CD14-positive monocyte (primary cell): ENCODE measurements around the gene TBC1D2. TPM values are rescaled to one million over a fixed set of nuclear protein-coding genes. Genes with fewer than 3 reads are reported as not detected.
"Not testable (repeated sequence)": the region's sequence is repeated elsewhere in the genome, so short reads cannot be mapped to it uniquely, and the experiment has no call there.

Experiments
- DNase-seq, 3 donors: peaks; one replicate each; pipeline ENCODE4 v3.0.0-alpha.2; 2011 to 2022
- H2AFZ ChIP-seq: 2 replicates; pipeline ENCODE4 v1.6.0; 2012; ENCODE audit warnings: mild to moderate bottlenecking, low read depth, low read length, inconsistent platforms; ENCODE audit not compliant: insufficient read depth, poor library complexity, severe bottlenecking
- H3K27ac ChIP-seq, 2 donors: 1 replicate in 1 of 2; 2 replicates in 1 of 2; pipeline ENCODE4 v1.5.1; 2012 to 2013; ENCODE audit warnings: low read length in 2 of 2, control low read depth in 1 of 2, inconsistent platforms in 1 of 2, low read depth in 1 of 2, mild to moderate bottlenecking in 1 of 2
- H3K27me3 ChIP-seq, 2 donors: one replicate each; pipeline versions ENCODE4 v1.6.0 to v1.6.1; 2011 to 2013; ENCODE audit warnings: low read length in 2 of 2; ENCODE audit not compliant: control insufficient read depth in 2 of 2, insufficient read depth in 2 of 2
- H3K36me3 ChIP-seq, 2 donors: replicated peaks in 1 of 2; 1 replicate in 1 of 2; 2 replicates in 1 of 2; pipeline versions ENCODE4 v1.5.1 to v1.6.1; 2012 to 2013; ENCODE audit warnings: low read length in 2 of 2, control low read depth in 1 of 2, inconsistent platforms in 1 of 2, mild to moderate bottlenecking in 1 of 2; ENCODE audit not compliant: insufficient read depth in 2 of 2, control insufficient read depth in 1 of 2
- H3K4me1 ChIP-seq, 2 donors: 1 replicate in 1 of 2; 2 replicates in 1 of 2; pipeline versions ENCODE4 v1.5.1 to v1.6.1; 2012 to 2013; ENCODE audit warnings: low read length in 2 of 2, control low read depth in 1 of 2, inconsistent platforms in 1 of 2, mild to moderate bottlenecking in 1 of 2, moderate library complexity in 1 of 2; ENCODE audit not compliant: insufficient read depth in 2 of 2, control insufficient read depth in 1 of 2
- H3K4me2 ChIP-seq: replicated peaks from 2 replicates; pipeline ENCODE3; 2012; ENCODE audit warnings: low read length, moderate library complexity, mild to moderate bottlenecking; ENCODE audit not compliant: poor library complexity, severe bottlenecking; ENCODE audit errors: extremely low read depth
- H3K4me3 ChIP-seq, 3 experiments: fragments of 200-600 bp in 1 of 3; sonication (generic) in 1 of 3; replicated peaks in 1 of 3; 1 replicate in 2 of 3; 2 replicates in 1 of 3; pipeline ENCODE4 v1.5.1; 2011 to 2013; ENCODE audit warnings: low read length in 3 of 3, mild to moderate bottlenecking in 3 of 3, control low read depth in 2 of 3, low read depth in 2 of 3, inconsistent platforms in 1 of 3, moderate library complexity in 1 of 3
- H3K79me2 ChIP-seq: 2 replicates; pipeline ENCODE4 v1.6.0; 2012; ENCODE audit warnings: mild to moderate bottlenecking, control low read depth, inconsistent platforms, low read length, moderate library complexity; ENCODE audit not compliant: insufficient read depth
- H3K9ac ChIP-seq: 2 replicates; pipeline ENCODE4 v1.6.0; 2017; ENCODE audit warnings: low read length, mild to moderate bottlenecking; ENCODE audit not compliant: insufficient read depth, poor library complexity, severe bottlenecking
- H3K9me3 ChIP-seq, 2 donors: replicated peaks in 1 of 2; 1 replicate in 1 of 2; 2 replicates in 1 of 2; pipeline versions ENCODE4 v1.5.1 to v1.6.1; 2012 to 2013; ENCODE audit warnings: low read length in 2 of 2, control low read depth in 1 of 2; ENCODE audit not compliant: control insufficient read depth in 1 of 2, insufficient read depth in 1 of 2
- H4K20me1 ChIP-seq: 2 replicates; pipeline ENCODE4 v1.6.0; 2012; ENCODE audit warnings: mild to moderate bottlenecking, low read length, control low read depth, moderate library complexity; ENCODE audit not compliant: insufficient read depth
- H3K27ac Mint-ChIP-seq, 7 donors: one replicate each; pipeline ENCODE4 v1.8.0; 2020; ENCODE audit warnings: mild to moderate bottlenecking in 7 of 7, mixed read lengths in 7 of 7, moderate library complexity in 6 of 7, inconsistent platforms in 2 of 7
- H3K27me3 Mint-ChIP-seq, 3 donors: one replicate each; pipeline ENCODE4 v1.8.0; 2021 to 2022; ENCODE audit warnings: low read depth in 3 of 3, mild to moderate bottlenecking in 3 of 3, mixed read lengths in 3 of 3, moderate library complexity in 3 of 3, inconsistent platforms in 1 of 3
- H3K36me3 Mint-ChIP-seq, 2 donors: one replicate each; pipeline ENCODE4 v1.8.0; 2020; ENCODE audit warnings: mixed read lengths in 2 of 2, inconsistent platforms in 1 of 2, mild to moderate bottlenecking in 1 of 2
- H3K4me1 Mint-ChIP-seq: one replicate; pipeline ENCODE4 v1.8.0; 2020; ENCODE audit warnings: mild to moderate bottlenecking, mixed read lengths
- H3K4me3 Mint-ChIP-seq, 2 donors: one replicate each; pipeline ENCODE4 v1.8.0; 2020; ENCODE audit warnings: mild to moderate bottlenecking in 2 of 2, mixed read lengths in 2 of 2, moderate library complexity in 1 of 2
- H3K9me3 Mint-ChIP-seq, 7 donors: one replicate each; pipeline ENCODE4 v1.8.0; 2020 to 2022; ENCODE audit warnings: mixed read lengths in 7 of 7, mild to moderate bottlenecking in 6 of 7, moderate library complexity in 6 of 7, inconsistent platforms in 2 of 7
- CTCF ChIP-seq: fragments of 200-600 bp; IDR thresholded peaks from one replicate; pipeline ENCODE4 v1.8.0; 2022; ENCODE audit warnings: antibody characterized with exemption, mild to moderate bottlenecking
- WGBS: methylation state at CpG from one replicate; pipeline ENCODE4 v1.1.5; 2013; ENCODE audit warnings: missing lambda C conversion rate; ENCODE audit not compliant: insufficient coverage; 5-methylcytosine and 5-hydroxymethylcytosine counted together
- intact Hi-C, 2 donors: fragments of 100-400 bp; cut with micrococcal nuclease; formaldehyde crosslinking; loops; one replicate each; pipeline versions ENCODE4 v1.15.0 to v1.15.1; 2023
- polyA plus RNA-seq, 3 donors: library from polyadenylated mRNA; depleted of rRNA in 1 of 3; unstranded in 2 of 3; stranded (reverse) in 1 of 3; fragments of 300-500 nt in 2 of 3; fragments of >200 nt in 1 of 3; fragmentation: Illumina TruSeq in 2 of 3; gene quantifications; 1 replicate in 2 of 3; 2 replicates in 1 of 3; pipeline ENCODE4 v1.2.3, GENCODE V29; 2012 to 2021

The TBC1D2 gene
- polyA plus RNA-seq, 3 donors, result 23.2 to 55.7 (median 34.4) TPM

- no peak for TF ChIP-seq CTCF
- H3K9ac ChIP-seq, result no peak overlapping the region
- no peak overlapping the region for H3K4me3 ChIP-seq
- 80% methylated on average over 1 of the region's 3 CpGs for WGBS
- H3K27ac ChIP-seq, result no peak overlapping the region
- no peaks in the 10 kb centered on the region for H3K9me3 ChIP-seq
- no peak overlapping the region for H2AFZ ChIP-seq
- H3K36me3 ChIP-seq, result no peaks in the 10 kb centered on the region
- peaks cover 0 to 6% (median 2%) of the 10 kb centered on the region in 7 donors for H3K9me3 Mint-ChIP-seq
- DNase-seq, result no peak
- intact Hi-C loops, result no loop called here
- no peak overlapping the region for H3K4me2 ChIP-seq
- no peak overlapping the region for H3K4me3 Mint-ChIP-seq
- H3K79me2 ChIP-seq, result no peaks in the 10 kb centered on the region
- H3K4me1 ChIP-seq, result no peaks in the 10 kb centered on the region
- no peak overlapping the region for H3K27ac Mint-ChIP-seq
- H3K27me3 ChIP-seq, result no peaks in the 10 kb centered on the region
- H3K27me3 Mint-ChIP-seq, result peaks cover 6 to 13% (median 8%) of the 10 kb centered on the region in 3 donors
- H4K20me1 ChIP-seq, result no peaks in the 10 kb centered on the region
- H3K36me3 Mint-ChIP-seq, result no peaks in the 10 kb centered on the region
- peaks cover 4% of the 10 kb centered on the region for H3K4me1 Mint-ChIP-seq
These were observed 29.3 kb upstream of the TBC1D2 start for GRCh38 chr9:98284754-98285153.

GRCh38 chr9:98283143-98283542 is 27.7 kb upstream of the TBC1D2 start:
- not testable (repeated sequence) for H4K20me1 ChIP-seq

More at GRCh38 chr9:98283143-98283542, 27.7 kb upstream of the TBC1D2 start:
- H3K4me3 Mint-ChIP-seq, H3K27ac Mint-ChIP-seq, H2AFZ ChIP-seq, H3K36me3 ChIP-seq, H3K36me3 Mint-ChIP-seq, H3K4me1 Mint-ChIP-seq, H3K4me3 ChIP-seq, H3K9me3 Mint-ChIP-seq, DNase-seq, H3K9me3 ChIP-seq, H3K79me2 ChIP-seq, H3K4me1 ChIP-seq, H3K9ac ChIP-seq, H3K4me2 ChIP-seq, H3K27me3 ChIP-seq, intact Hi-C loops, H3K27ac ChIP-seq: not testable (repeated sequence)
- H3K27me3 Mint-ChIP-seq, result peaks cover 13 to 21% (median 14%) of the 10 kb centered on the region in 3 donors
- WGBS, result 83% methylated on average over 1 of the region's 7 CpGs
